GM18520 (cell line): Measurements from ENCODE around the gene PRKAR2A.
"Not testable (repeated sequence)": the region's sequence is repeated elsewhere in the genome, so short reads cannot be mapped to it uniquely, and the experiment has no call there.

Experiments used
- ATAC-seq: cut with Tn5 transposase; IDR thresholded peaks from one replicate; pipeline ENCODE4 v1.9.1; 2021; ENCODE audit not compliant: unreplicated experiment

Gene PRKAR2A

GRCh38 chr3:48837163-48837562, 10.5 kb downstream of the PRKAR2A start:
- ATAC-seq, result no peak

DNA sequence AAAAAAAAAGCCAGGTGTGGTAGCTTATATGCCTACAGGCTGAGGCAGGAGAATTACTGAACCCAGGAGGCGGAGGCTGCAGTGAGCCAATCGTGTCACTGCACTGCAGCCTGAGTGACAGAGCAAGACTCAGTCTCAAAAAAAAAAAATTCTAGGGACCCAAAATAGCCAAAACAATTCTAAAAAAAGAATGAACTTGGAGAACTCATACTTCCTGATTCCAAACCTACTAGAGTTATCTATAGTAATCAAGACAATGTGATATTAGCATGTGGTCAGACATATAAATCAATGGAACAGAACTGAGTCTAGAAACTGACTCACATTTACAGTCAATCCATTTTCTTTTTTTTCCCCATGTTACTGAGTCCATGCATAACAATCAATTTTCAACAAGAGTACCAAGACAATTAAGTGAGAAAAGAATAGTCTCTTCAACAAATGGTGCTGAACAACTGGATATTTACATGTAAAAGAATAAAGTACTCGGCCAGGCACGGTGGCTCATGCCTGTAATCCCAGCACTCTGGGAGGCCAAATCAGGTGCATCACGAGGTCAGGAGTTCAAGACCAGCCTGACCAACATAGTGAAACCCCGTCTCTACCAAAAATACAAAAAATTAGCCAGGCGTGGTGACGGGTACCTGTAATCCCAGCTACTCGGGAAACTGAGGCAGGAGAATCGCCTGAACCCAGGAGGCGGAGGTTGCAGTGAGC, 11.9 kb downstream of the PRKAR2A start:
- no peak for ATAC-seq

DNA sequence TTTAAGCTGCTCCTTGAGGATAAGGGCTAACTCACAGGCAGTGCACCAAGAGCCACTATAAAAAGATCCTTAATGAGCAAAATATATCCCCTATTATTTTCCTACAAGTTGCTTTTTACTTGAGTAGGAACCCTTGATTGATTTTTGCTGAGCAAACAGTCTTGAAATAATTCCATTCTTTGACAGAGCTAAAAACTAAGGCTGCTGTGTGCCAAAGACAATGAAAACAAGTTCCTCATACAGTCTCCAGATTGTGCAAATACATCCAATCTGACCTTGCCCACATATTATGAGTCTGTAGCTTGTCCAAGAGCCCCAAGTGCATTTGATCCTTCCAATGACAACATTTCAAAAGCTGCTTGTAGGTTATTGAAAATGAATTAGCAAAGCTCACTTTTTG, 15.0 kb downstream of the PRKAR2A start:
- no peak for ATAC-seq

- ATAC-seq, result no peak
Measured at GRCh38 chr3:48830715-48831114, 17.0 kb downstream of the PRKAR2A start.

- ATAC-seq, result not testable (repeated sequence)
Measured at GRCh38 chr3:48829525-48829924, 18.1 kb downstream of the PRKAR2A start.

DNA sequence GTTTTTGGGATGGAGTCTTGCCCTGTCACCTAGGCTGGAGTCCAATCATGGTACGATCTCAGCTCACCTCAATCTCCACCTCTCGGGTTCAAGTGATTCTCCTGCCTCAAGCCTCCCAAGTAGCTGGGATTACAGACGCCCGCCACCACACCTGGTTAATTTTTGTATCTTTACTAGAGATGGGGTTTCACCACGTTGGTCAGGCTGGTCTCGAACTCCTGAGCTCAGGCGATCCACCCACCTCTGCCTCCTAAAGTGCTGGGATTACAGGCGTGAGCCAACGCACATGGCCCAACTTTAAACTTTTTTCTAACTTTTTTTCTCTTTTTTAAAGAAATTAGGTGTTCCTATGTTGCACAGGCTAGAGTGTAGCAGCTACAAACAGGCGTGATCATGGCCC, 19.8 kb downstream of the PRKAR2A start:
- not testable (repeated sequence) for ATAC-seq

GRCh38 chr3:48826451-48826850, 21.2 kb downstream of the PRKAR2A start:
- no peak for ATAC-seq

DNA sequence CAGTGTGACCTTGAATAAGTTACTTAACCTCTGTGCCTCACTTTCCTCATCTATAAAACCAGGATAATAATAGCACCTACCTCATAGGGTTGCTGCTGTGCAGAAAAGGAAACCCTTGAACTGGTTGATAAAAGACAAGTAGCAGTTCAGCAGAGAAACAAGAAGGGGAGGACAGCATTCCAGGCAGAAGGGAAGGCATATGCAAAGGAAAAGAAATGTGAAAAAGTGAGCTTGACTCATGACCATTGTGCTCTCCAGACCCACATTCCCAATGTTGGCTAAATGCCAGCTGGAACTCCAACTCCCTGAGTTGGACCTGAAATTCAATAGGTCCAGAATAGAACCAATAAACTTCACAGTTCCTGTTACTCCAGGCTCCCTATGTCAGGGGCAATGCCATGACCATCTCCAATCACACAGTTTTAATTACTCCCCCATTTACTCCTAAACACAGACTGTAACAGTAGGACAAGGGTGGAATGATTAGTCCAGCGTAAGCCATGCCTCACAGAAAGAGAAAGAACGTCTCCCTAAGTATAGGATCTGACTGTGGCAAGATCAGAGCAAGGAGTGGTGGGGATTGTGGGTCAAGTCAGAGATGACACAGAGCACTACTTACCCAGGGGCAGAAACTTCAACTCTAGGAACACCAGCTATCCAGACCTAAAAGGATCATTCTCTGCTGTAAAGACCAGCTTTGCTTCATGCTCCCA, 26.9 kb downstream of the PRKAR2A start:
- no peak for ATAC-seq

DNA sequence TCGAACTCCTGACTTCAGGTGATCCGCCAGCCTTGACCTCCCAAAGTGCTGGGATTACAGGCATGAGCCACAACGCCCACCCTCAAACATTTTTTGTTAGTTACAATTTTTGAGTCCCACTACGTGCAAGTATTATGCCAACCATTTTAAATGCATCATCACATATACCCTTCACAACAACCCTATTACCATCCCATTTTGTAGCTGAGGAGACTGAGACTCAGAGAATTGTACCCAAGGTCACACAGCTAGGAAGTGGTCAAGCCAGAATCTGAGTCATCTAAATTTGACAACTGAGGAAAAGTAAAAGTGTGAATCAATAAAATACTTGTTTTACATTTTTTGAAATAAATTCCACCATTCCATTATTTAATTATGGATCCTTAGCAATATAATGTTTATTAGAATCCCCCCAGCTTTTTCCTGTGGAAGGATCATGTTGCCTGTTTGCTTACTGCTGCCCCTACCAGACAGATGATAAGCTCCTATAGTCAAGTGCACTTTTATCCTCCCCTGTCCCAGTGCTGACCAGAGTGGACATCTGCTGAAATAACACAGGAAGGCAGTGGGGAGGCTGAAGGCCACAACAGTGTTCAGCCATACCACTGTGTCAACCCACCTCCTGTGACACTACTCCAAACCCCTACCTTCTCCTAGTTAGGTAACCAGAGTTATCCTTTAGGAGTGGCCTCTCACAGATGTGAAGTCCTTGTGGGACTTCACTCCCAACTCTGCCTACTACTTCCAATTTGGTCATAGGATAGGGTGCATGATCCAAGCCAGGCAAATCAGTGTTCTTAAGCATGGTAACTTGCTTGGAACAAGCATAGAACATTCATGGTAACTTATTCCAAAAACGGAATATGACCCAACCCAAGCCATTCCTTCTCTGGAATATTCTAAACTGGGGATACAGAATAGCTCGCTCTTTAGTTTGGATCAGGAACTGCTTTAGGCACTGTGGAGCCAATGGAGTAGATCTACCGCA, 28.1 kb downstream of the PRKAR2A start:
- no peak for ATAC-seq

- ATAC-seq, result no peak
Measured at GRCh38 chr3:48811524-48811923, 36.1 kb downstream of the PRKAR2A start.

DNA sequence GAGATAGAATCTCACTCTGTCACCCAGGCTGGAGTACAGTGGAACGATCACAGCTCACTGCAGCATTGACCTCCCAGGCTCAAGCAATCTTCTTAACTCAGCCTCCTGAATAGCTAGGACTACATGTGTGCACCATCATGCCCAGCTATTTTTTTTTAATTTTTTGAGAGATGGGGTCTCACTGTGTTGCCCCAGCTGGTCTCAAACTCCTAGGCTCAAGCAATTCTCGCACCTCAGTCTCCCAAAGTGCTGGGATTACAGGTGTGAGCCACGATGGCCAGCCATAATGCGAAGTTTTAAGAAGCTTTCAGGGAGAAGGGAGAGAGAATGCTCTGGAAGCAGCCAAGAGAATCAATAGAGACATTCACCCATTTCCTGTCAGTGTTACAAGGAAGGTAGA, 42.7 kb downstream of the PRKAR2A start:
- no peak for ATAC-seq

DNA sequence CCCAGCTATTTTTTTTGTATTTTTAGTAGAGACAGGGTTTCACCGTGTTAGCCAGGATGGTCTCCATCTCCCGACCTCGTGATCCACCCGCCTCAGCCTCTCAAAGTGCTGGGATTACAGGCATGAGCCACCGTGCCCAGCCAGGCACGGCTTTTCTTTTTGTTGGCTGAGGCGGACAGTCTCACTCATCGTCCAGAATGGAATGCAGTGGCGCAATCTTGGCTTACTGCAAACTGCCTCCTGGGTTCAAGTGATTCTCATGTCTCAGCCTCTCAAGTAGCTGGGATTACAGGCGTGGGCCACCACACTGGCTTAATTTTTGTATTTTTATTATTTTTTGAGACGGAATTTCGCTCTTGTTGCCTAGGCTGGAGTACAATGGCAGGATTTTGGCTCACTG, 46.8 kb downstream of the PRKAR2A start:
- ATAC-seq, result not testable (repeated sequence)

DNA sequence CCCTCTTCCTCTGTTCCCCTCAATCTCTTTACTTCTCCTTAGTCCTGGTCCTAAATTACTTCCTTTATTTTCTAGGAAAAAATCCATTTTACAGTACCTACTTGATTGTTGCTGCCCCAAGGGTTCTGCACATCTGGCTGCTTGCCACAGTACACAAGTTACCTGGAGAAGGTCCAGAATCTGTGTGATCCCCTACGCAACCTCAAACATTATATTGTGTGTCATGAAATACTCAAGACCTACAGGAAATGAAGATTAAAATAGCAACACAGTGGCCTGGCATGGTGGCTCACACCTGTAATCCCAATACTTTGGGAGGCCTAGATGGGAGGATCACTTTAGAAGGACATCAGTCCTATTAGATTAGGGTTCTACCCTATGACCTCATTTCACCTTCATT, 48.7 kb downstream of the PRKAR2A start:
- ATAC-seq, result no peak

DNA sequence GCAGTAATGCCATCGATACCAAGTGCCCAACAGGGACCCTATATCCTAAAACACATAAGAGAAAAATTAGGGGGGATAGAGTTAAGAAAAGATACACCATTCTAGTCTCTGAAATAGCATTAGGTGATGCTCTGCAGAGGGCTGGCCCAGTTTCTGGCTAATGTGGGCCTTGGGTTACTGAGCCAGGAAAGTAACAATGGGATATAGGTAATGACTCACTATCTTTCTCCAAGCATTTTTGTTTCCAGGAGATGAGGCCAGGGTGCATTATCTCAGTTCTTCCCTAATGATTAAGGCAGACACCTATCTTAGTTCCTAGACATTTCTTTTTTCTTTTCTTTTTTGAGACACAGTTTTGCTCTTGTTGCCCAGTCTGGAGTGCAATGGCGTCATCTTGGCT, 50.0 kb downstream of the PRKAR2A start:
- ATAC-seq, result no peak

- no peak for ATAC-seq
Measured at GRCh38 chr3:48795997-48796732, 51.5 kb downstream of the PRKAR2A start.

- ATAC-seq, result not testable (repeated sequence)
Measured at GRCh38 chr3:48793484-48793883, 54.2 kb downstream of the PRKAR2A start.

DNA sequence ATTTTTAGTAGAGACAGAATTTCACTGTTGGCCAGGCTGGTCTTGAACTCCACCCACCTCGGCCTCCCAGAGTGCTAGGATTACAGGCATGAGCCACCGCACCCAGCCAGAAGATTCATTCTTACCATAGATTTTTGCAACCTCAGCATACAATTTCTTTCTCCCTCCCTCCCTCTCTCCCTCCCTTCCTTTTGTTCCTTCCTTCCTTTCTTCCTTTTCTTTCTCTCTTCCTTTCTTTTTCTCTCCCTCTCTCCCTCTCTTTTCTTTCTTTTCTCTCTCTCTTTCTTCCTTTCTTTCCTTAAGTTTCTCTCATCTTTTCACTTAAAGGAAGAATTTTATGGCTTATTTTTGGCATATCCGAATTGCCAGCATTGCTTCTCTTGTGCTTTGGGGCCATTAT, 58.0 kb downstream of the PRKAR2A start:
- ATAC-seq, result no peak

GRCh38 chr3:48788544-48789162, 59.0 kb downstream of the PRKAR2A start:
- ATAC-seq, result no peak

GRCh38 chr3:48784426-48785120, 63.1 kb downstream of the PRKAR2A start:
- ATAC-seq, result no peak

DNA sequence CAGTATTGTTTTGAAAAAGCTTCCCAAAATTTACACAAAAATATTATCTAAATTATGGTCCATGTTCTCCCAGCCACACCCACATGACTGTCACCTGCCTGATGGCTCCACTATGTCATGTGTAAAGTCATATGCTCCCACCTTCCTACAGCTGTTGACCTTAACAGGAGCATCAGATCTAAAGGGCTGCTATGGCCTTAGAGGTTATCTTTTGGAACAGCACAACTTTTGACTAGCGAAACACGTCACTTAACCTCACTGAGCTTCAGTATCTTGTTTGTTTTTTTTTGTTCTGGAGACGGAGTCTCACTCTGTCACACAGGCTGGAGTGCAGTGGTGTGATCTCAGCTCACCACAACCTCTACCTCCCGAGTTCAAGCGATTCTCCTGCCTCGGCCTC, 64.4 kb downstream of the PRKAR2A start:
- ATAC-seq, result no peak
